B cell (primary cell): ENCODE measurements around the gene LIPG. TPM values are rescaled to one million over a fixed set of nuclear protein-coding genes. Genes with fewer than 3 reads are reported as not detected.
"Not testable (repeated sequence)": the region's sequence is repeated elsewhere in the genome, so short reads cannot be mapped to it uniquely, and the experiment has no call there.

ENCODE experiments used
- ATAC-seq: fragments of 200-7000 bp; cut with Tn5 transposase; one replicate; pipeline ENCODE4 v1.10.0; 2021; ENCODE audit warnings: low read depth, mild to moderate bottlenecking, moderate number of reproducible peaks, moderate library complexity
- CTCF ChIA-PET: fragments of 350-600 bp; sonication (Branson Sonifier 250); formaldehyde crosslinking; loops from one replicate; lab custom pipeline; 2021; ENCODE audit warnings: antibody characterized with exemption, inconsistent platforms; lab: Charles Lee
- POLR2A ChIA-PET: fragments of 350-600 bp; sonication (Branson Sonifier 250); formaldehyde crosslinking; loops from one replicate; lab custom pipeline; 2021; ENCODE audit warnings: antibody characterized with exemption; lab: Charles Lee
- DNase-seq: peaks from one replicate; pipeline ENCODE4 v3.0.0; 2013
- H2AFZ ChIP-seq: 2 replicates; pipeline ENCODE4 v1.6.1; 2012; ENCODE audit warnings: mild to moderate bottlenecking, low read depth, low read length; ENCODE audit not compliant: insufficient read depth, poor library complexity, severe bottlenecking
- H3K27ac ChIP-seq, 2 donors: 1 replicate in 1 of 2; 2 replicates in 1 of 2; pipeline ENCODE4 v1.5.1; 2012 to 2013; ENCODE audit warnings: low read length in 2 of 2, mild to moderate bottlenecking in 2 of 2, moderate library complexity in 1 of 2
- H3K27me3 ChIP-seq, 4 experiments: fragments of 200-600 bp in 1 of 4; sonication (generic) in 1 of 4; replicated peaks in 1 of 4; 1 replicate in 2 of 4; 2 replicates in 2 of 4; pipeline versions ENCODE4 v1.6.1 to v1.7.0; 2013 to 2016; ENCODE audit warnings: low read length in 3 of 4, mild to moderate bottlenecking in 2 of 4, mixed read lengths in 1 of 4, moderate library complexity in 1 of 4; ENCODE audit not compliant: insufficient read depth in 4 of 4, control insufficient read depth in 3 of 4; ENCODE audit errors: control extremely low read depth in 1 of 4
- H3K36me3 ChIP-seq, 2 experiments: replicated peaks in 1 of 2; 1 replicate in 1 of 2; 2 replicates in 1 of 2; pipeline versions ENCODE4 v1.6.1 to v1.7.1; 2013; ENCODE audit warnings: low read length in 1 of 2; ENCODE audit not compliant: insufficient read depth in 2 of 2, control insufficient read depth in 1 of 2; ENCODE audit errors: control extremely low read depth in 1 of 2, extremely low read depth in 1 of 2
- H3K4me1 ChIP-seq, 2 donors: fragments of 200-600 bp in 1 of 2; sonication (generic) in 1 of 2; 1 replicate in 1 of 2; 2 replicates in 1 of 2; pipeline versions ENCODE4 v1.5.1 to v1.6.1; 2013 to 2017; ENCODE audit warnings: low read length in 2 of 2; ENCODE audit not compliant: control insufficient read depth in 2 of 2, insufficient read depth in 2 of 2
- H3K4me2 ChIP-seq: replicated peaks from 2 replicates; pipeline ENCODE3; 2012; ENCODE audit warnings: mild to moderate bottlenecking, low read depth, low read length; ENCODE audit not compliant: poor library complexity, severe bottlenecking
- H3K4me3 ChIP-seq, 5 experiments: fragments of 200-600 bp in 1 of 5; sonication (generic) in 1 of 5; 1 replicate in 3 of 5; 2 replicates in 2 of 5; pipeline versions ENCODE4 v1.5.1 to v1.7.0; 2011 to 2016; ENCODE audit warnings: low read length in 4 of 5, mild to moderate bottlenecking in 4 of 5, low read depth in 2 of 5, control low read depth in 1 of 5, moderate library complexity in 1 of 5; ENCODE audit not compliant: insufficient read depth in 1 of 5; ENCODE audit errors: control extremely low read depth in 1 of 5, extremely low read depth in 1 of 5
- H3K79me2 ChIP-seq: fragments of 200-600 bp; sonication (generic); one replicate; pipeline ENCODE4 v1.6.0; 2016; ENCODE audit warnings: low read length; ENCODE audit not compliant: control insufficient read depth, insufficient read depth
- H3K9ac ChIP-seq: fragments of 200-600 bp; sonication (generic); 2 replicates; pipeline ENCODE4 v1.6.1; 2017; ENCODE audit warnings: mild to moderate bottlenecking, low read length, moderate library complexity
- H3K9me3 ChIP-seq, 3 donors: one replicate each; pipeline versions ENCODE4 v1.6.1 to v1.7.1; 2013; ENCODE audit warnings: low read length in 2 of 3; ENCODE audit not compliant: control insufficient read depth in 2 of 3, insufficient read depth in 1 of 3; ENCODE audit errors: control extremely low read depth in 1 of 3
- H4K20me1 ChIP-seq: 2 replicates; pipeline ENCODE4 v1.6.0; 2012; ENCODE audit warnings: mild to moderate bottlenecking, low read length; ENCODE audit not compliant: insufficient read depth, control insufficient read depth, poor library complexity, severe bottlenecking
- H3K27ac Mint-ChIP-seq: one replicate; pipeline ENCODE4 v1.8.0; 2021; ENCODE audit warnings: mixed read lengths
- H3K27me3 Mint-ChIP-seq: one replicate; pipeline ENCODE4 v1.8.0; 2021; ENCODE audit warnings: mixed read lengths
- H3K4me1 Mint-ChIP-seq: one replicate; pipeline ENCODE4 v1.8.0; 2021; ENCODE audit warnings: mixed read lengths
- H3K4me3 Mint-ChIP-seq: one replicate; pipeline ENCODE4 v1.8.0; 2021; ENCODE audit warnings: mixed read lengths
- H3K9me3 Mint-ChIP-seq: one replicate; pipeline ENCODE4 v1.8.0; 2022; ENCODE audit warnings: mixed read lengths; ENCODE audit not compliant: insufficient read depth
- CTCF ChIP-seq: fragments of 200-600 bp; IDR thresholded peaks from one replicate; pipeline ENCODE4 v1.8.0; 2022; ENCODE audit warnings: antibody characterized with exemption, mild to moderate bottlenecking
- EZH2 ChIP-seq: IDR thresholded peaks from 2 replicates; pipeline ENCODE4 v1.6.1; 2012; ENCODE audit warnings: borderline replicate concordance, low read depth, mild to moderate bottlenecking, moderate library complexity, low read length; ENCODE audit not compliant: insufficient read depth, poor library complexity, severe bottlenecking
- WGBS: methylation state at CpG from one replicate; pipeline ENCODE4 v1.1.5; 2013; ENCODE audit warnings: missing lambda C conversion rate; ENCODE audit not compliant: insufficient coverage; 5-methylcytosine and 5-hydroxymethylcytosine counted together
- intact Hi-C: fragments of 100-400 bp; cut with micrococcal nuclease; formaldehyde crosslinking; loops from one replicate; pipeline ENCODE4 v1.10.0; 2022
- polyA plus RNA-seq: library from polyadenylated mRNA; depleted of rRNA; stranded (reverse); fragments of >200 nt; gene quantifications from 2 replicates; pipeline ENCODE4 v1.2.3, GENCODE V29; 2012
- total RNA-seq, 2 donors: library from RNA; stranded (reverse); fragments of 120-200 nt in 1 of 2; gene quantifications; 1 replicate in 1 of 2; 2 replicates in 1 of 2; pipeline versions ENCODE4 v1.2.3 to v1.2.4, GENCODE V29; 2013 to 2022

LIPG gene
- total and polyA plus RNA-seq, 2 donors (not counting 1 experiment from before 2014, with no cell fraction given), result not detected

DNA sequence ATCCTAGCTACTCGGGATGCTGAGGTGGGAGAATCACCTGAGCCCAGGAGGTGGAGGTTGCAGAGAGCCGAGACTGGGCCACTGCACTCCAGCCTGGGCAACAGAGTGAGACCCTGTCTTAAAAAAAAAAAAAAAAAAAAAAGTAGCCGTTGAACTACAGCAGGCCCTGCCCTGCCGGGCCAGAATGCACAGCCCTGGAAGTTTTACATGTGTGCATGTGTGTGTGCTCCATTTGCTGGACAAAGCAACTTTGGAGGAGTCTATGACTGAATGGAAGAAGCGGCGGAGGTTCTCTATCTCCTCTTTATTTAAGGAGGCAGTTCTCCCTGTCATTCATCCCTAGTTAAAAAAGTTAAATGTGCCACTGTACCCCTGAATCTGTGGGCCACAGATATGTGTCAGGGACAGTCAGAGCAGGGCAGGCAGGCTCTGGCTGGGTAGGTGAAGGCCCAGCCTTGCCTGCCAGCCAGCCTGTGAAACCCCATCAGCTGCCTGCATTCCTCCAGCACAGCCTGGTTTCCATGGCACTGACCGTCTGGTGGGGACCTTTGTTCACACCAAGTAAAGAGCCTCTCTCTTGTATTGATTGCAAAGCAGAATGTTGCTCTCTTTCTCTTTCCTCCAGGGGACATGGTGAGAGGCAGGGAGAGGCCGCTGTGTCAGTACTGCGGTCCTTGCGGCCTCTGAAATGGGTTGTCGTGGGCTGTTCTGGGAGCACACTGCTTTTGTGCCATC is 10.9 kb downstream of the LIPG start:
- no peak overlapping the region for H3K4me3 Mint-ChIP-seq
- H3K4me1 ChIP-seq, result no peaks in the 10 kb centered on the region
- intact Hi-C loops, result no loop called here
- POLR2A ChIA-PET, result no interaction called here
- H3K4me1 Mint-ChIP-seq, result no peaks in the 10 kb centered on the region
- H4K20me1 ChIP-seq, result no peaks in the 10 kb centered on the region
- ATAC-seq (no peak), DNase-seq (no peak)
- no peaks in the 10 kb centered on the region for H3K27me3 Mint-ChIP-seq
- CTCF ChIA-PET, result no interaction called here
- no peak overlapping the region for H3K27ac ChIP-seq
- no peaks in the 10 kb centered on the region for H3K9me3 Mint-ChIP-seq
- no peak overlapping the region for H2AFZ ChIP-seq
- no peaks in the 10 kb centered on the region for H3K36me3 ChIP-seq
- no peak overlapping the region for H3K27ac Mint-ChIP-seq
- no peaks in the 10 kb centered on the region for H3K9me3 ChIP-seq
- no peak for TF ChIP-seq CTCF
- no peak for TF ChIP-seq EZH2
- no peaks in the 10 kb centered on the region for H3K79me2 ChIP-seq
- peaks cover 0 to 2% (median 0%) of the 10 kb centered on the region in 4 experiments for H3K27me3 ChIP-seq
- H3K4me2 ChIP-seq, result no peak overlapping the region
- no peak overlapping the region for H3K4me3 ChIP-seq
- H3K9ac ChIP-seq, result no peak overlapping the region
- WGBS, result 82% methylated on average over 6 of the region's 11 CpGs

DNA sequence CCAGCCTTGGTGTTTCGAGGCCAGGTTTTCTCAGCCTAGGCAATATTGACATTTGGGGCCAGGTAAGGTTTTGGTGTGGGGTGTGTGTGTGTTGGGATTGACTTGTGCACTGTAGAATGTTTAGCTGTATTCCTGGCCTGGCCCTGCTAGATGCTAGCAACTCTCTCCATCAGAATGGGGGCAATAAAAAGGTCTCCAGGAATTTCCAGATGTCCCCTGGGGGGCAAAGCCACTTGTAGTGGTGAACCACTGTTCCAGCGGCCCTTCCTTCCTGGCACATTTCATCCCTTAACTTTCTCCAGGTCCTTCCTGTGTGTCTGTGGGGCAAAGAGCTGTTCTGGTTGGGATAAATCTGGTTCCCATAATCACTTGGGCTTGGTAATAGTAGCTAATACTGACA is 12.0 kb downstream of the LIPG start:
- no peak overlapping the region for H3K4me3 Mint-ChIP-seq
- Histone ChIP-seq H3K36me3 (no peaks in the 10 kb centered on the region), H2AFZ (no peak overlapping the region), H4K20me1 (no peaks in the 10 kb centered on the region), H3K9me3 (no peaks in the 10 kb centered on the region), H3K4me3 (no peak overlapping the region), H3K27me3 (peaks cover 0 to 2% (median 0%) of the 10 kb centered on the region in 4 experiments), H3K27ac (no peak overlapping the region), H3K4me2 (no peak overlapping the region), H3K9ac (no peak overlapping the region), H3K79me2 (no peaks in the 10 kb centered on the region), H3K4me1 (no peaks in the 10 kb centered on the region)
- POLR2A ChIA-PET, result no interaction called here
- H3K27me3 Mint-ChIP-seq, result no peaks in the 10 kb centered on the region
- DNase-seq (no peak), ATAC-seq (no peak)
- intact Hi-C loops, result no loop called here
- CTCF ChIA-PET, result no interaction called here
- no CpG with 5 or more reads among the region's 2 CpGs for WGBS
- no peak overlapping the region for H3K27ac Mint-ChIP-seq
- TF ChIP-seq EZH2 (no peak), CTCF (no peak)
- H3K4me1 Mint-ChIP-seq, result no peaks in the 10 kb centered on the region
- H3K9me3 Mint-ChIP-seq, result no peaks in the 10 kb centered on the region

DNA sequence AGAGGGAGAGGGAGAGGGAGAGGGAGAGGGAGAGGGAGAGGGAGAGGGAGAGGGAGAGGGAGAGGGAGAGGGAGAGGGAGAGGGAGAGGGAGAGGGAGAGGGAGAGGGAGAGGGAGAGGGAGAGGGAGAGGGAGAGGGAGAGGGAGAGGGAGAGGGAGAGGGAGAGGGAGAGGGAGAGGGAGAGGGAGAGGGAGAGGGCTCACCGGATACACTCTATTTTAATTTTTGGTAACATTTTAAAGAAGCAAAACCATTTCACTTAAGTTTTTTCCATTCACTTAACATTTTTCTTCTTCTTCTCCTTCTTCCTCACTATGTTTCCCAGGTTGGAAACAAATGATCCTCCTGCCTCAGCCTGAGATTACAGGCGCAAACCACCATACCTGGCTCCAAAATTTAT is 17.2 kb downstream of the LIPG start:
- no CpG with 5 or more reads among the region's 2 CpGs for WGBS
- H3K79me2 ChIP-seq, H3K4me2 ChIP-seq, H3K27ac Mint-ChIP-seq, H3K9me3 Mint-ChIP-seq, H2AFZ ChIP-seq, H3K4me1 ChIP-seq, CTCF ChIA-PET, intact Hi-C loops, H3K9me3 ChIP-seq, H4K20me1 ChIP-seq, H3K4me3 Mint-ChIP-seq, H3K27ac ChIP-seq, H3K36me3 ChIP-seq, H3K9ac ChIP-seq, H3K4me1 Mint-ChIP-seq, H3K4me3 ChIP-seq, POLR2A ChIA-PET, DNase-seq, ATAC-seq, H3K27me3 ChIP-seq: not testable (repeated sequence)
- H3K27me3 Mint-ChIP-seq, result peaks cover 20% of the 10 kb centered on the region
